Common myeloid progenitor, CD34-positive (primary cell): ENCODE results near the gene SPCS2.
A peak's percentile ranks its signal among the peaks of the same experiment; 100 is the strongest.
"Not testable (repeated sequence)": the region's sequence is repeated elsewhere in the genome, so short reads cannot be mapped to it uniquely, and the experiment has no call there.

ENCODE experiments used
- CTCF ChIA-PET: fragments of 350-600 bp; sonication (Branson Sonifier 250); formaldehyde crosslinking; loops from one replicate; lab custom pipeline; 2021; ENCODE audit warnings: antibody characterized with exemption; lab: Charles Lee
- POLR2A ChIA-PET: fragments of 350-600 bp; sonication (Branson Sonifier 250); formaldehyde crosslinking; loops from one replicate; lab custom pipeline; 2021; ENCODE audit warnings: antibody characterized with exemption; lab: Charles Lee
- DNase-seq, 3 donors: peaks; one replicate each; pipeline versions ENCODE4 v3.0.0 to v3.0.0-alpha.2; 2013
- H3K27ac ChIP-seq, 2 experiments: 1 replicate in 1 of 2; 2 replicates in 1 of 2; pipeline ENCODE4 v1.7.0; 2013; ENCODE audit warnings: inconsistent platforms in 2 of 2, low read length in 2 of 2, mild to moderate bottlenecking in 2 of 2, low read depth in 1 of 2, moderate library complexity in 1 of 2; ENCODE audit not compliant: severe bottlenecking in 2 of 2, insufficient read depth in 1 of 2, poor library complexity in 1 of 2
- H3K27me3 ChIP-seq, 5 experiments: replicated peaks in 2 of 5; 1 replicate in 3 of 5; 2 replicates in 2 of 5; pipeline versions ENCODE4 v1.6.1 to v1.7.0; 2013; ENCODE audit warnings: low read length in 4 of 5, mild to moderate bottlenecking in 2 of 5, moderate library complexity in 2 of 5, inconsistent platforms in 1 of 5; ENCODE audit not compliant: insufficient read depth in 5 of 5, control insufficient read depth in 4 of 5
- H3K36me3 ChIP-seq, 4 experiments: 1 replicate in 2 of 4; 2 replicates in 2 of 4; pipeline versions ENCODE4 v1.6.1 to v1.7.0; 2013; ENCODE audit warnings: low read length in 3 of 4, control low read depth in 1 of 4, mild to moderate bottlenecking in 1 of 4; ENCODE audit not compliant: control insufficient read depth in 4 of 4, insufficient read depth in 4 of 4
- H3K4me1 ChIP-seq, 4 experiments: 1 replicate in 3 of 4; 2 replicates in 1 of 4; pipeline versions ENCODE4 v1.6.1 to v1.7.1; 2013; ENCODE audit warnings: low read length in 3 of 4, mild to moderate bottlenecking in 3 of 4, control low read depth in 1 of 4, inconsistent platforms in 1 of 4, moderate library complexity in 1 of 4; ENCODE audit not compliant: control insufficient read depth in 4 of 4, insufficient read depth in 4 of 4; ENCODE audit errors: control extremely low read depth in 1 of 4
- H3K4me3 ChIP-seq, 7 experiments: 1 replicate in 4 of 7; 2 replicates in 3 of 7; pipeline versions ENCODE4 v1.5.1 to v1.7.0; 2013; ENCODE audit warnings: mild to moderate bottlenecking in 7 of 7, low read length in 6 of 7, moderate library complexity in 6 of 7, inconsistent platforms in 2 of 7, low read depth in 2 of 7, control low read depth in 1 of 7; ENCODE audit not compliant: insufficient read depth in 4 of 7, control insufficient read depth in 1 of 7; ENCODE audit errors: extremely low read depth in 1 of 7
- H3K9me3 ChIP-seq, 5 experiments: 1 replicate in 4 of 5; 2 replicates in 1 of 5; pipeline versions ENCODE4 v1.6.1 to v1.7.1; 2013; ENCODE audit warnings: low read length in 4 of 5, mild to moderate bottlenecking in 2 of 5, inconsistent platforms in 1 of 5, low read depth in 1 of 5, moderate library complexity in 1 of 5; ENCODE audit not compliant: control insufficient read depth in 4 of 5, insufficient read depth in 2 of 5; ENCODE audit errors: control extremely low read depth in 1 of 5
- WGBS: methylation state at CpG from one replicate; pipeline ENCODE4 v1.1.5; 2013; ENCODE audit not compliant: insufficient coverage; 5-methylcytosine and 5-hydroxymethylcytosine counted together

The SPCS2 gene

DNA sequence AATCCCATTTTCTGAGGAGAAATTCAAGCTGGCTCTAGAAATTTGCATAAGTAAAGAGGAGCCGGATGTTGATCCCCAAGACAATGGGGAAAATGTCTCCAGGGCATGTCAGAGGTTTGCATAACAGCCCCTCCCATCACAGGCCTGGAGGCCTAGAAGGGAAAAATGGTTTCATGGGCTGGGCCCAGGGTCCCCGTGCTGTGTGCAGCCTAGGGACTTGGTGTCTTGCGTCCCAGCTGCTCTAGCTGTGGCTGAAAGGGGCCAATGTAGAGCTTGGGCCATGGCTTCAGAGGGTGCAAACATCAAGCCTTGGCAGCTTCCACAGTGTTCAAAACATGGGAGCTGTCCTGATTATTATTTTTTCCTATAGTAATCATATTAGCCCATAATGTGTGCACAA, 70.1 kb downstream of the SPCS2 start:
- H3K4me1 ChIP-seq, H3K27ac ChIP-seq, H3K9me3 ChIP-seq, H3K4me3 ChIP-seq, H3K27me3 ChIP-seq, H3K36me3 ChIP-seq, POLR2A ChIA-PET, DNase-seq: not testable (repeated sequence)
- WGBS, result 95% methylated on average over 3 of the region's 3 CpGs
- CTCF ChIA-PET, result interaction anchor here (1.2 to 1.3 kb wide), 3 partner anchors 9 to 236 kb away, joined by 3 read pairs; no protein-coding TSS in a partner anchor

DNA sequence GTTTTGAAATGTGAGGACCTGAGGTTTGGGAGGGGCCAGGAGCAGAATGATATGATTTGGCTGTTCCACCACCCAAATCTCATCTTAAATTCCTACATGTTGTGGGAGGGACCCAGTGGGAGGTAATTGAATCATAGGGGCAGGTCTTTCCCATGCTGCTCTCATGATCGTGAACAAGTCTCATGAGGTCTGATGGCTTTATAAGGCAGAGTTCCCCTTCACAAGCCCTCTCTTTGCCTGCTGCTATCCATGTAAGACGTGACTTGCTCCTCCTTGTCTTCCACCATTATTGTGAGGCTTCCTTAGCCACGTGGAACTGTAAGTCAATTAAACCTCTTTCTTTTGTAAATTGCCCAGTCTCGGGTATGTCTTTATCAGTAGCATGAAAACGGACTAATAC, 71.3 kb downstream of the SPCS2 start:
- H3K9me3 ChIP-seq, H3K27ac ChIP-seq, H3K36me3 ChIP-seq, POLR2A ChIA-PET, H3K27me3 ChIP-seq, DNase-seq, H3K4me1 ChIP-seq, H3K4me3 ChIP-seq: not testable (repeated sequence)
- 93% methylated on average over 3 of the region's 5 CpGs for whole genome bisulfite sequencing
- CTCF ChIA-PET, result interaction anchor here (1.1 to 1.2 kb wide), 2 partner anchors 15 to 228 kb away, joined by 3 to 7 read pairs; no protein-coding TSS in a partner anchor

DNA sequence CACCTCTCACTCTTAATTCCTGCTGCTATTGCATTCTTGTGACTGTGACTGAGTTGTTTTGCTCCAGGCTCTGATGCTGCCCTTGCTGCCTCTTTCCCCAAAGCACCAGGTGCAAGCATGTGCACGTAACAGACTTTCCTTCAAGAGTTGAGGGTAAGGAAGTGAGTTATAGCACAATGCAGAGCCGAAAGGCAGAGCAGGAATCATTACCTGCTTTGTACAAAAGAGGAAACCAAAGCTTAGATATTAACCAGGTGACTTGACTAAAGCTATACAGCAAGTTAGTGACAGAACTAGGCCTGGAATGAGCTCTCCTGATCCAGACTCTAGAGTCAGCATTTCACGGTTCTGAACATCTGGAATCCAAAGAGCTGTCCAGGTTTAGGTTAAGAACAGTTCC, 73.2 kb downstream of the SPCS2 start:
- no peak for DNase-seq
- Histone ChIP-seq H3K27me3 (no peaks in the 10 kb centered on the region), H3K36me3 (no peaks in the 10 kb centered on the region), H3K9me3 (peaks cover 0 to 5% (median 0%) of the 10 kb centered on the region in 5 experiments), H3K4me1 (no peaks in the 10 kb centered on the region), H3K27ac (no peak overlapping the region), H3K4me3 (no peak overlapping the region)
- ChIA-PET CTCF (interaction anchor here (0.8 to 2.9 kb wide), 17 partner anchors 8 to 233 kb away, joined by 3 to 23 read pairs (median 3); no protein-coding TSS in a partner anchor), POLR2A (interaction anchor here (0.7 kb wide), 1 partner anchor 397 kb away, joined by 8 read pairs; no protein-coding TSS in a partner anchor)
- 96% methylated on average over 3 of the region's 3 CpGs for WGBS

DNA sequence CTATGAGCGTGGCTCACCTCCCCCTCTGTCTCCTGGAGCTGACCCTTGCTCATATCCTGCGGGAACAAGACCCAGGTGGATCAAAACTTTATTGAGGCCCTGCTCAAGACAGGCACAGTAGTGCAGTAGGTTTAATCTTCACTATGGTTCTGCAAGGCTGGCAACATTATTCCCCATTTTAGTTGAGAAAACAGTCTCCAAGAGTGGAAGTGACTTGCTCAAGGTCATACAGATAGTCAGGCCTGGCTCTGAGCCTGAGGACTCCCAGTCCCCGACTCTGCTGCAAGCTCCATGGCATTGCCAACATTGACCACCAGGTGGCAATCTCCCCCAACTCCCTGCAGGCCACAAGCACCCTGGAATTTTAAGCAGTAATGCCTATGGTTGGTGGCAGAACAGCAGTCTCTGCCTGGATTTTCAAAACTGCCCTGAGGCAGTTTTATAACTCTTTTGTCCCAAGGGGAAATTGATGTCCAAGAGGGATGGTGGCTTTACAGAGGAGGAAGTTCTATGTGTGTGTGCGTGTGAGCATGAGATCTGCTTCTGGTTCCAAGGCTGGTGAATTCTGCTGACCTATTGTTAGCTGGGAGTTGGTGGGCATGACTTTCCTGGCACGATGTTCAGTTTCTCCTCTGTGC, 73.8 kb downstream of the SPCS2 start:
- no peaks in the 10 kb centered on the region for H3K4me1 ChIP-seq
- DNase-seq, result peak; percentile 73 to 87 (median 80)
- H3K4me3 ChIP-seq, result no peak overlapping the region
- H3K27ac ChIP-seq, result no peak overlapping the region
- H3K27me3 ChIP-seq, result no peaks in the 10 kb centered on the region
- WGBS, result 94% methylated on average over 2 of the region's 5 CpGs
- H3K36me3 ChIP-seq, result no peaks in the 10 kb centered on the region
- ChIA-PET POLR2A (no interaction called here), CTCF (interaction anchor here (0.8 to 2.9 kb wide), 17 partner anchors 9 to 233 kb away, joined by 3 to 23 read pairs (median 3); no protein-coding TSS in a partner anchor)
- H3K9me3 ChIP-seq, result peaks cover 0 to 5% (median 0%) of the 10 kb centered on the region in 5 experiments

DNA sequence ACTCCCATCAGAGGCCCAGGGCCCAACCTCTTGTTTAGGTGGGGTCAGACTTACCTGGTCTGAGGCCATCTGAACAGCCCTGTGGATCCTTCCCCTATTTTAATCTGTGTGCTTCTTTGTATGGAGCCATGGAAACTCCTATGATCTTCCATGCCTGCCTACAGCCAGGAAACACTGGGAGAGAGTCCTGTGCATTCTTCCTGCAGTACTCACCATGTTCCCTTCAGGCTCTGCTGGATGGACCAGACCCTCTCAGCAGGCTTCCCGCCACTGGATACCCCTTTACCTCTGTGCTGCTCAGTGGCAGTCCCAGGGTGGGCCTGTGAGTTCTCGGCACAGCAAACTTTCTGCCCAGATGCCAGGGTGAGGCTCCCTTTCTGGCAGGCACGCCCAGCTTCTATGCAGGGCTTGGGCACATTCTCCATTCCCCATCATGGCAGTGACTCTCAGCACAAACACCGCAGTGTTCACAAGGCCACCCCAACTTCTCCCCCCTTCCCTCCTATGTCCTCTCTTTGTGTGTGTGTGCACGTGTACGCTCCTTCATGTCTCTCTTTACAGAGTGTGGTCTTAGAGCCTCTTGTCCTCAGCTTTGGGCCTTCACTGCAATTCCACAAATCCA, 74.5 kb downstream of the SPCS2 start:
- POLR2A ChIA-PET, result no interaction called here

DNA sequence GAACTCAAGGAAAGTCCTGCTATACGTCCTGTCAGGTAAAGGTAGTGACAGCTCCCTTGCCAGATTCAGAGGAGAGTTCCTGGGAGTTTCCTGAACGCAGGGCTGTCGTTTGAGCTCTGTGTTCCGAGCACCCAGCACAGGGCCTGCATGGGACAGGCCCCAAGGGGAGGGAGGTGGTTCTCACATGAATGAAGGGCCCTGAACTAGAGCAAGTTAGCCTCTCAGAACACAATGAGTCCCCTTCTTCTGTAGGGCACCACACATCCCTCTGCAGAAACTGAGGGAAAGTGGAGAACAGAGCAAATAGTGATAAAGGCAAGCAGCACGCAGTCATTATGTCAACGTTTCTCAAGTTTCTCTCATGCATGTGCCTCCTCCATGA, 75.0 kb downstream of the SPCS2 start:
- Histone ChIP-seq H3K4me3 (no peak overlapping the region), H3K9me3 (peaks cover 0 to 5% (median 0%) of the 10 kb centered on the region in 5 experiments), H3K36me3 (no peaks in the 10 kb centered on the region), H3K27ac (no peak overlapping the region), H3K27me3 (no peaks in the 10 kb centered on the region), H3K4me1 (no peaks in the 10 kb centered on the region)
- WGBS, result 100% methylated on average over 4 of the region's 6 CpGs
- no peak for DNase-seq
- ChIA-PET POLR2A (no interaction called here), CTCF (interaction anchor here (0.9 to 2.9 kb wide), 4 partner anchors 12 to 224 kb away, joined by 3 to 23 read pairs (median 6); no protein-coding TSS in a partner anchor)

More for the DNA sequence above, 74.5 kb downstream of the SPCS2 start:
- 100% methylated on average over 6 of the region's 6 CpGs for WGBS
- no peaks in the 10 kb centered on the region for H3K36me3 ChIP-seq
- H3K4me1 ChIP-seq, result no peaks in the 10 kb centered on the region
- H3K27ac ChIP-seq, result no peak overlapping the region
- peaks cover 0 to 5% (median 0%) of the 10 kb centered on the region in 5 experiments for H3K9me3 ChIP-seq
- CTCF ChIA-PET, result interaction anchor here (0.9 to 2.9 kb wide), 8 partner anchors 9 to 225 kb away, joined by 3 to 23 read pairs (median 9); no protein-coding TSS in a partner anchor
- no peak for DNase-seq
- H3K4me3 ChIP-seq, result no peak overlapping the region
- H3K27me3 ChIP-seq, result no peaks in the 10 kb centered on the region
